ENCODE measurements around the gene NWD2. TPM values are rescaled to one million over a fixed set of nuclear protein-coding genes. Genes with fewer than 3 reads are reported as not detected.

NWD2 gene
- total RNA-seq, 1 donor from 2014 or later, result 0.49 TPM

DNA sequence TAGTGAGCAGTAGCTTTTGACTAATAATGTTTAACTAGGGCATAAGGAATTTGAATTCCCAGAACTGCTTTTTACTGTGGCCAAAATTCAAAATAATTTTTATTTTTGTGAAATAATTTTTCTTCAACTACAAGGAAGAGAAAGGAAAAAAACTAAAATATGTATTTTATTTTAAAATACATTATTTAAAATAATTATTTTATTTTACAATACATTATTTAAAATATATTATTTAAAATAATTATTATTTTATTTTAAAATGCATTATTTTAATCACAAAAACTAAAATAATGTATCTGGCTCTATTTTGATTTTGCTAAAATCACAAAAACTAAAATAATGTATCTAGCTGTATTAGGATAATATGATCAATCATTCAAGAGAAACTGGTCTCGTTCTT, 231.2 kb downstream of the NWD2 start:
- Histone ChIP-seq H3K4me3 (no peak overlapping the region), H3K27me3 (no peaks in the 10 kb centered on the region), H3K27ac (no peak overlapping the region), H3K36me3 (no peaks in the 10 kb centered on the region), H3K4me1 (peaks cover 15% of the 10 kb centered on the region), H3K9me3 (no peaks in the 10 kb centered on the region)
- TF ChIP-seq, protein P1, sequence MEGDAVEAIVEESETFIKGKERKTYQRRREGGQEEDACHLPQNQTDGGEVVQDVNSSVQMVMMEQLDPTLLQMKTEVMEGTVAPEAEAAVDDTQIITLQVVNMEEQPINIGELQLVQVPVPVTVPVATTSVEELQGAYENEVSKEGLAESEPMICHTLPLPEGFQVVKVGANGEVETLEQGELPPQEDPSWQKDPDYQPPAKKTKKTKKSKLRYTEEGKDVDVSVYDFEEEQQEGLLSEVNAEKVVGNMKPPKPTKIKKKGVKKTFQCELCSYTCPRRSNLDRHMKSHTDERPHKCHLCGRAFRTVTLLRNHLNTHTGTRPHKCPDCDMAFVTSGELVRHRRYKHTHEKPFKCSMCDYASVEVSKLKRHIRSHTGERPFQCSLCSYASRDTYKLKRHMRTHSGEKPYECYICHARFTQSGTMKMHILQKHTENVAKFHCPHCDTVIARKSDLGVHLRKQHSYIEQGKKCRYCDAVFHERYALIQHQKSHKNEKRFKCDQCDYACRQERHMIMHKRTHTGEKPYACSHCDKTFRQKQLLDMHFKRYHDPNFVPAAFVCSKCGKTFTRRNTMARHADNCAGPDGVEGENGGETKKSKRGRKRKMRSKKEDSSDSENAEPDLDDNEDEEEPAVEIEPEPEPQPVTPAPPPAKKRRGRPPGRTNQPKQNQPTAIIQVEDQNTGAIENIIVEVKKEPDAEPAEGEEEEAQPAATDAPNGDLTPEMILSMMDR (IDR thresholded peaks at IDR 0.05), result no peak
- no peak for TF ChIP-seq POLR2AphosphoS5 (IDR thresholded peaks at IDR 0.05; ENCODE audit: insufficient read depth in 1 of 2, low read depth in 1 of 2)
- TF ChIP-seq POLR2A (IDR thresholded peaks at IDR 0.05), result no peak
- no peak for DNase-seq (ENCODE audit: extremely low spot score in 2 of 2)
- intact Hi-C loops (cut with DNase I), result no loop called here

GRCh38 chr4:37476256-37476655, 231.7 kb downstream of the NWD2 start:
- no peak overlapping the region for H3K4me3 ChIP-seq
- H3K9me3 ChIP-seq, result no peaks in the 10 kb centered on the region
- DNase-seq (ENCODE audit: extremely low spot score in 2 of 2), result no peak
- no peak overlapping the region for H3K27ac ChIP-seq
- TF ChIP-seq, protein P1 (IDR thresholded peaks at IDR 0.05), result no peak
- no peak for TF ChIP-seq POLR2A (IDR thresholded peaks at IDR 0.05)
- TF ChIP-seq POLR2AphosphoS5 (IDR thresholded peaks at IDR 0.05; ENCODE audit: insufficient read depth in 1 of 2, low read depth in 1 of 2), result no peak
- no peaks in the 10 kb centered on the region for H3K36me3 ChIP-seq
- no peaks in the 10 kb centered on the region for H3K27me3 ChIP-seq
- peaks cover 18% of the 10 kb centered on the region for H3K4me1 ChIP-seq
- intact Hi-C loops (cut with DNase I), result no loop called here

DNA sequence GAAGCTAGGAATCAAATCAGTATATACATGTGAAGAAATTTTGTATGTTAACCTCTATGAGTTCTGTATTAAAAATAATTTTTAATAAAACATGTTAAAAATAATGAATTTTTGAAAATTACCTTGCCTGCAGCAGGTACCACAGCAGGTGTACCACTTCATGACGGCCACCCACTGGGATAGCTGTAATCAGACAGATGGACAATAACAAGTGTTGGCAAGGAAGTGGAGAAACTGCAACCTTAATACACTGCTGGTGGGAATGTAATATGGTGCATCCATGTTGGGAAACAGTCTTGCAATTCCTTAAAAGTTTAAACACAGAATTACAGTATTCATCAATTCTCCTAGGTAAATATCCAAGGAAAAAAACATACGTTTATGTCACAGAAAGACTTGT, 232.1 kb downstream of the NWD2 start:
- H3K27ac ChIP-seq, result no peak overlapping the region
- DNase-seq (ENCODE audit: extremely low spot score in 2 of 2), result no peak
- intact Hi-C loops (cut with DNase I), result no loop called here

GRCh38 chr4:37477126-37477525, 232.6 kb downstream of the NWD2 start:
- Histone ChIP-seq H3K4me1 (peaks cover 23% of the 10 kb centered on the region), H3K27me3 (no peaks in the 10 kb centered on the region), H3K27ac (no peak overlapping the region), H3K36me3 (no peaks in the 10 kb centered on the region), H3K4me3 (no peak overlapping the region), H3K9me3 (no peaks in the 10 kb centered on the region)
- TF ChIP-seq, protein P1 (IDR thresholded peaks at IDR 0.05), result no peak
- TF ChIP-seq POLR2A (IDR thresholded peaks at IDR 0.05) (no peak), POLR2AphosphoS5 (IDR thresholded peaks at IDR 0.05; ENCODE audit: insufficient read depth in 1 of 2, low read depth in 1 of 2) (no peak)
- no peak for DNase-seq (ENCODE audit: extremely low spot score in 2 of 2)
- intact Hi-C loops (cut with DNase I), result no loop called here

More for the DNA sequence above, 232.1 kb downstream of the NWD2 start:
- H3K4me3 ChIP-seq, result no peak overlapping the region
- no peaks in the 10 kb centered on the region for H3K27me3 ChIP-seq
- H3K36me3 ChIP-seq, result no peaks in the 10 kb centered on the region
- TF ChIP-seq POLR2AphosphoS5 (IDR thresholded peaks at IDR 0.05; ENCODE audit: insufficient read depth in 1 of 2, low read depth in 1 of 2) (no peak), POLR2A (IDR thresholded peaks at IDR 0.05) (no peak)
- TF ChIP-seq, protein P1 (IDR thresholded peaks at IDR 0.05), result no peak
- no peaks in the 10 kb centered on the region for H3K9me3 ChIP-seq
- H3K4me1 ChIP-seq, result peaks cover 18% of the 10 kb centered on the region

- TF ChIP-seq, protein P1 (IDR thresholded peaks at IDR 0.05), result no peak
- no peak for TF ChIP-seq POLR2AphosphoS5 (IDR thresholded peaks at IDR 0.05; ENCODE audit: insufficient read depth in 1 of 2, low read depth in 1 of 2)
- no peak for TF ChIP-seq POLR2A (IDR thresholded peaks at IDR 0.05)
- Histone ChIP-seq H3K4me3 (no peak overlapping the region), H3K36me3 (no peaks in the 10 kb centered on the region), H3K4me1 (peaks cover 29% of the 10 kb centered on the region), H3K27ac (no peak overlapping the region), H3K27me3 (no peaks in the 10 kb centered on the region), H3K9me3 (no peaks in the 10 kb centered on the region)
- intact Hi-C loops (cut with DNase I), result no loop called here
- no peak for DNase-seq (ENCODE audit: extremely low spot score in 2 of 2)
These were observed 233.6 kb downstream of the NWD2 start for GRCh38 chr4:37478151-37478550.

Measured in vagina (tissue), 2 donors.